Fibroblast of pulmonary artery (primary cell): Measurements from ENCODE around the gene SETD7.
"Not testable (repeated sequence)": the region's sequence is repeated elsewhere in the genome, so short reads cannot be mapped to it uniquely, and the experiment has no call there.

Source experiments
- DNase-seq: peaks from one replicate; pipeline ENCODE4 v3.0.0-alpha.2; 2010; ENCODE audit warnings: low read depth
- H3K4me3 ChIP-seq: replicated peaks from 2 replicates; pipeline ENCODE4 v1.5.1; 2011; ENCODE audit warnings: low read depth, mild to moderate bottlenecking, control low read depth, low read length, moderate library complexity
- CTCF ChIP-seq: IDR thresholded peaks from 2 replicates; pipeline ENCODE4 v1.5.1; 2011; ENCODE audit warnings: mild to moderate bottlenecking, control low read depth, low read length, inconsistent platforms; ENCODE audit errors: missing control alignments

The SETD7 gene

GRCh38 chr4:139453371-139454110 is 102.5 kb downstream of the SETD7 start:
- TF ChIP-seq CTCF: peak; percentile 1
- DNase-seq: peak; percentile 98
- peak overlapping the region; percentile 96 for H3K4me3 ChIP-seq

DNA sequence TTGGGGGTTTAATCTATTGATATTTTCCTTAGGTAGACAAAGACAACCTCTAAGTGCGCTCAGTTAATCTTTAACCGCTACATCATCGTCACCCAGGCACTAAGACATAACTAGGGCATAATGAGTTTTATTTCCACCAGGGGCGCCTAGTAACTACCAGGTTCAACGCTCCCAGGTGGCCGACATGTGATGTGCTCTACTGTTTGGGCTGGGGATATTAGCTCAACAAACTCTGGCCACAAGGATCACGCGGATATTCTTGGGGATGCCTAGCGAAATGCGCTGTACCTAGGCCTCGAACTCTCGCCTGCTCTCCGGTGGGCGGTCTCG is 103.0 kb downstream of the SETD7 start:
- no peak for DNase-seq
- peak overlapping the region; percentile 96 for H3K4me3 ChIP-seq
- TF ChIP-seq CTCF: peak; percentile 31

- H3K4me3 ChIP-seq: peak overlapping the region; percentile 96
- DNase-seq: no peak
- no peak for TF ChIP-seq CTCF
Measured at GRCh38 chr4:139451997-139452396, 104.0 kb downstream of the SETD7 start.

- no peak for TF ChIP-seq CTCF
- DNase-seq: no peak
- H3K4me3 ChIP-seq: no peak overlapping the region
Measured at GRCh38 chr4:139450586-139450985, 105.4 kb downstream of the SETD7 start.

DNA sequence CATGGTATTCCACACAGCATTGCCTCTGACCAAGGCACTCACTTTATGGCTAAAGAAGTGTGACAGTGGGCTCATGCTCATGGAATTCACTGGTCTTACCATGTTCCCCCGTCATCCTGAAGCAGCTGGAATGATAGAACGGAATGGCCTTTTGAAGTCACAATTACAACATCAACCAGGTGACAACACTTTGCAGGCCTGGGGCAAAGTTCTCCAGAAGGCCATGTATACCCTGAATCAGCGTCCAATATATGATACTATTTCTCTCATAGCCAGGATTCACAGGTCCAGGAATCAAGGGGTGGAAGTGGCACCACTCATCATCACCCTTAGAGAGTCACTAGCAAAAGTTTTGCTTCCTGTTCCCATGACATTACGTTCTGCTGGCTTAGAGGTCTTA is 108.9 kb downstream of the SETD7 start:
- DNase-seq, H3K4me3 ChIP-seq: not testable (repeated sequence)
